ENCODE measurements around the gene ABCC2.

Gene ABCC2

DNA sequence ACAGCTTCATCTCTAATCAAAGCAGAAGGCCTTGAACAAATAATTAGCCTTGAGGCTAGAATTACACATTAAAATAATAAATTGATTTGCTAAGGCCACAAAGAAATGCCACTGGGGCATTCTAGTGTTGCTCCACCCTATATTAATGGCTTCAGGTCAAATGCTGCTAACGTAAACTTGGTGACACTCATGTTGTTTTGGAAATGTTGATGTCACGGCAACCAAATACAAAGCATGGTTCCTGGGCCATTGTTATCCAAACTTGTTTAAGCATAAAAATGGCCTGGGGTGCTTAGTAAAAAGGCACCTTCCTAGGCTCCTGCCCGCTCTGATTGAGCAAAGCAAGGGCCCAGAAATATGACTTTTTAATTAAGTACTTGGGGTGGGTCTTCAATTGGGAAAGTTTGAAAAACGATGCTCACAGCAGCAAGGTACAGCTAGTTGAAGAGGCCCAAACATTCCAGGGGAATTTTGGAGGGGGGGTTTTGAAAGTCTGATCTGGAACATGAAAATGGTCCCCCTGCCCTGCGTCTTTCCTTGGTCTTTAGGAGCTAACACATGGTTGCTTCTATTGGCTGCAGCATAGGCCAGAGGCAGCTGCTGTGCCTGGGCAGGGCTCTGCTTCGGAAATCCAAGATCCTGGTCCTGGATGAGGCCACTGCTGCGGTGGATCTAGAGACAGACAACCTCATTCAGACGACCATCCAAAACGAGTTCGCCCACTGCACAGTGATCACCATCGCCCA is 67.8 kb downstream of the ABCC2 start:
- no peaks in the 10 kb centered on the region for H3K36me3 ChIP-seq (ENCODE audit: control insufficient read depth, insufficient read depth, low read length)
- no peaks in the 10 kb centered on the region for H3K27me3 ChIP-seq (replicated peaks; ENCODE audit: control insufficient read depth, insufficient read depth, low read length)
- TF ChIP-seq, protein P1, sequence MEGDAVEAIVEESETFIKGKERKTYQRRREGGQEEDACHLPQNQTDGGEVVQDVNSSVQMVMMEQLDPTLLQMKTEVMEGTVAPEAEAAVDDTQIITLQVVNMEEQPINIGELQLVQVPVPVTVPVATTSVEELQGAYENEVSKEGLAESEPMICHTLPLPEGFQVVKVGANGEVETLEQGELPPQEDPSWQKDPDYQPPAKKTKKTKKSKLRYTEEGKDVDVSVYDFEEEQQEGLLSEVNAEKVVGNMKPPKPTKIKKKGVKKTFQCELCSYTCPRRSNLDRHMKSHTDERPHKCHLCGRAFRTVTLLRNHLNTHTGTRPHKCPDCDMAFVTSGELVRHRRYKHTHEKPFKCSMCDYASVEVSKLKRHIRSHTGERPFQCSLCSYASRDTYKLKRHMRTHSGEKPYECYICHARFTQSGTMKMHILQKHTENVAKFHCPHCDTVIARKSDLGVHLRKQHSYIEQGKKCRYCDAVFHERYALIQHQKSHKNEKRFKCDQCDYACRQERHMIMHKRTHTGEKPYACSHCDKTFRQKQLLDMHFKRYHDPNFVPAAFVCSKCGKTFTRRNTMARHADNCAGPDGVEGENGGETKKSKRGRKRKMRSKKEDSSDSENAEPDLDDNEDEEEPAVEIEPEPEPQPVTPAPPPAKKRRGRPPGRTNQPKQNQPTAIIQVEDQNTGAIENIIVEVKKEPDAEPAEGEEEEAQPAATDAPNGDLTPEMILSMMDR (IDR thresholded peaks at IDR 0.05; ENCODE audit: insufficient read depth, low read length, poor library complexity, severe bottlenecking), result no peak
- no peak overlapping the region for H3K4me3 ChIP-seq (replicated peaks; ENCODE audit: low read depth, low read length)
- DNase-seq (ENCODE audit: extremely low read depth, insufficient read length), result no peak

DNA sequence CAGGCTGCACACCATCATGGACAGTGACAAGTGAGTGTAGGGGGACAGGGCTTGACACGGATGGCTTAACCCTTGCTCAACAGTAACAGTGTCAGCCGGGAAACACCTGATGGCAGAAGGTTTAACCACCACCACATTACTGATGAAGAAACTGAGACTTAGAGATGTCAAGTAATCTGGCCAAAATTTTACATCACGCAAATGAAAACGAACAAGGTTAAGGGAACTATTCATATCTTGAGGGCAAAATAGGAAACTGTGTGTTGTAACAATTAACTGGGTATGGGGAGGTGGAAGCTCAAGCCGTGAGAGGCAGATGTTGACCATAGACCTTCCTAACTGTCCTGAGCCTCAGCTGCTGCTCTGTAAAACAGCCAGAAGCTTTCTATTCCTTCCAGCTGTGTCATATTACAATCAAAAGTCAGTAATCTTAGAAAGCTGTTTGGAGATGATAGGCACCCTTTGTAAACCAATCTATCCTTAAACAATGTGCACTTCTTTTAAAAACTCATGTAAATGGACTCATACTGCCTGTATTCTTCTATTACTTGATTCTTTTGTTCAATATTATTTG is 68.4 kb downstream of the ABCC2 start:
- Histone ChIP-seq H3K36me3 (ENCODE audit: control insufficient read depth, insufficient read depth, low read length) (no peaks in the 10 kb centered on the region), H3K4me3 (replicated peaks; ENCODE audit: low read depth, low read length) (no peak overlapping the region), H3K27me3 (replicated peaks; ENCODE audit: control insufficient read depth, insufficient read depth, low read length) (no peaks in the 10 kb centered on the region)
- no peak for DNase-seq (ENCODE audit: extremely low read depth, insufficient read length)
- TF ChIP-seq, protein P1 (IDR thresholded peaks at IDR 0.05; ENCODE audit: insufficient read depth, low read length, poor library complexity, severe bottlenecking), result no peak

DNA sequence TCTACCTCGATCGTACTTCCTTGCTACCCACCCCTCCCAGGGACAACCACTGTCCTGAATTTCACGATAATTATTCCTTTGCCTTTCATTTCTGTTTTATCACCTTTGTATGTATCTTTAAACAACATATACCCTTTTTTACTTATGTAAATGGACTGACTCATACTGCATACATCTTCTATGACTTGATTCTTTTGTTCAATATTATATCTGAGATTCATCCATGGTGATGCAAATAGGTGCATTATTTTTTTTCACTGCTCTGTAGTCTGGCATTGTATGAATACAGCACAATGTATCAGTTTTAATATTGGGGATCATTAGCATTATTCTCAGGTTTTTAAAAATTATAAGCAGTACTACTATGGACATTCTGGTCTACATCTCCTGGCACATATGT is 69.4 kb downstream of the ABCC2 start:
- DNase-seq (ENCODE audit: extremely low read depth, insufficient read length), result no peak
- Histone ChIP-seq H3K4me3 (replicated peaks; ENCODE audit: low read depth, low read length) (no peak overlapping the region), H3K36me3 (ENCODE audit: control insufficient read depth, insufficient read depth, low read length) (no peaks in the 10 kb centered on the region), H3K27me3 (replicated peaks; ENCODE audit: control insufficient read depth, insufficient read depth, low read length) (no peaks in the 10 kb centered on the region)
- TF ChIP-seq, protein P1 (IDR thresholded peaks at IDR 0.05; ENCODE audit: insufficient read depth, low read length, poor library complexity, severe bottlenecking), result no peak

DNA sequence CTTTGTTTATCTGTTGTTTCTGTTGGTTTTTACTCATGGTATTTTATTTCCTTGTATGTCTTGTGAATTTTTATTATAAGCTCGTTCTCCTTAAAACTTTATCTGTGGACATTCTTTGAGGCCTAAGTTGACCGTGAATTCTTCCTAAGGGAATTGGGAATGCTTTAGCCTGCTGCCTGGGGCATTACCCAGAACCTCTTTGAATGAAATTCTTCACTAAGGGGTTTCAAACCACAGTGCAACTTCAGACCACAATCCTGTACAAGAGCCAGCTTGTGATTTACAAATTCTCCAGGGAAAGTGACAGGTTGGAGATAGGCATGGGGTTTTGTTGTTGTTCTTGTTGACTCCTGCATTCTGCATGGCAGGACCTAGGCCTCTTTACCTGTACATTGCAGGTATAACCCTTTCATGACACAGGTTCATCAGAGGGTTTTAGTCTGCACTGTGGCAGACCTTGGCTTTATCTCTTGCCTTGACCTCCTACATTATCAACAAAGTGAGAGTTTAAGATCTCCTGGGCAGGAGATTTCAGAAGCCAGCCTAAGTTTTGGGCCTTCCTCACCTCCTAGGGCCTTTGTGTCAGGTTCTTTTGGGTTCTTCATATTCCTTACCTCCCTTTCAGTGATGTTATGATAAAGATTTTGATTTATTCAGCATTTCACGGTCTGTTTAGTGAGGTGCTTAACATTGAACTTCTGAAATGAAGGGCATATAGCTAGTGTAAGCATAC is 70.2 kb downstream of the ABCC2 start:
- TF ChIP-seq, protein P1 (IDR thresholded peaks at IDR 0.05; ENCODE audit: insufficient read depth, low read length, poor library complexity, severe bottlenecking), result no peak
- no peak for DNase-seq (ENCODE audit: extremely low read depth, insufficient read length)

DNA sequence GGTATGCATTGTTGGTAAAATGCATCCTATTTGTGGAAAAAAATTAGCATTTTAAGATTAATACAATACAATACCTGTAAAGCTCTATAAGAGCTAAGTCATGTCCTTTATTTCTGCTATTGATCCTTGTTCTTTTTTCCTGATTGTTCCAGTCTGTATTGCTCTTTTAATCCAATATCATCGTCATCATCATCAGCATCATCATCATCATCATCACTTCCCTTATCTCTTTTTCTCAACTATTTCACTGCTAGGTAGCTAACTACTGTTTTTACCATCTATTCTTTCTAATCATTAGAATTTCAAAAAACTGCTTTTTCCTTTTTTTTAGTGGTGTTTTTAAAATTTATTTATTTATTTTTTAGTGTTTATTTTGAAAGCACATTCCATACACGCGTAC is 71.2 kb downstream of the ABCC2 start:
- DNase-seq (ENCODE audit: extremely low read depth, insufficient read length), result no peak
- TF ChIP-seq, protein P1 (IDR thresholded peaks at IDR 0.05; ENCODE audit: insufficient read depth, low read length, poor library complexity, severe bottlenecking), result no peak

More for the DNA sequence above, 70.2 kb downstream of the ABCC2 start:
- no peak overlapping the region for H3K4me3 ChIP-seq (replicated peaks; ENCODE audit: low read depth, low read length)
- no peaks in the 10 kb centered on the region for H3K36me3 ChIP-seq (ENCODE audit: control insufficient read depth, insufficient read depth, low read length)
- H3K27me3 ChIP-seq (replicated peaks; ENCODE audit: control insufficient read depth, insufficient read depth, low read length), result no peaks in the 10 kb centered on the region

More for the DNA sequence above, 71.2 kb downstream of the ABCC2 start:
- Histone ChIP-seq H3K4me3 (replicated peaks; ENCODE audit: low read depth, low read length) (no peak overlapping the region), H3K36me3 (ENCODE audit: control insufficient read depth, insufficient read depth, low read length) (no peaks in the 10 kb centered on the region), H3K27me3 (replicated peaks; ENCODE audit: control insufficient read depth, insufficient read depth, low read length) (no peaks in the 10 kb centered on the region)

All from GM06990 (cell line).